HCT116 (cell line): ENCODE results near the gene SLC12A7.

Experiments used
- CEBPB ChIP-seq: IDR thresholded peaks from 2 replicates; pipeline ENCODE4 v1.6.1; 2012; ENCODE audit warnings: low read depth
- EZH2 ChIP-seq: fragments of 200-600 bp; sonication (generic); IDR thresholded peaks from 2 replicates; pipeline ENCODE4 v1.6.1; 2017; ENCODE audit warnings: antibody characterized with exemption, mixed run types
- JUND ChIP-seq: IDR thresholded peaks from 2 replicates; pipeline ENCODE4 v1.6.1; 2012
- POLR2A ChIP-seq: IDR thresholded peaks from 2 replicates; pipeline ENCODE4 v1.7.0; 2011; ENCODE audit warnings: borderline replicate concordance; ENCODE audit not compliant: insufficient read depth, insufficient read length; ENCODE audit errors: extremely low read depth
- POLR2AphosphoS5 ChIP-seq: IDR thresholded peaks from 2 replicates; pipeline ENCODE4 v1.6.1; 2011; ENCODE audit warnings: mild to moderate bottlenecking, low read depth, low read length, moderate library complexity
- RAD21 ChIP-seq: IDR thresholded peaks from 2 replicates; pipeline ENCODE4 v1.6.1; 2012; ENCODE audit warnings: low read depth, mild to moderate bottlenecking
- SIN3A ChIP-seq: IDR thresholded peaks from 2 replicates; pipeline ENCODE4 v1.6.1; 2012; ENCODE audit warnings: low read depth
- SP1 ChIP-seq: IDR thresholded peaks from 2 replicates; pipeline ENCODE4 v1.6.1; 2012; ENCODE audit warnings: low read depth
- ZFX ChIP-seq: fragments of 450-650 bp; IDR thresholded peaks from 2 replicates; pipeline ENCODE4 v1.6.1; 2017
- TF ChIP-seq, protein P1 (sequence below), 3 experiments: fragments of 200-600 bp in 1 of 3; sonication (generic) in 1 of 3; IDR thresholded peaks in 2 of 3; conservative IDR thresholded peaks in 1 of 3; 2 replicates each; pipeline ENCODE4 v1.5.1; 2012 to 2017; ENCODE audit warnings: low read depth in 2 of 3, low read length in 2 of 3, antibody characterized with exemption in 1 of 3, borderline replicate concordance in 1 of 3, control low read depth in 1 of 3, mild to moderate bottlenecking in 1 of 3, mixed read lengths in 1 of 3, mixed run types in 1 of 3, moderate library complexity in 1 of 3; ENCODE audit not compliant: insufficient read depth in 1 of 3
- TF ChIP-seq, protein P2 (sequence below): IDR thresholded peaks from 2 replicates; pipeline ENCODE4 v1.6.1; 2011; ENCODE audit warnings: mild to moderate bottlenecking, low read length, moderate library complexity; ENCODE audit not compliant: insufficient replicate concordance; ENCODE audit errors: extremely low read depth
- TF ChIP-seq, protein P3 (sequence below): IDR thresholded peaks from 2 replicates; pipeline ENCODE4 v1.6.1; 2012; ENCODE audit warnings: low read depth

DNA sequence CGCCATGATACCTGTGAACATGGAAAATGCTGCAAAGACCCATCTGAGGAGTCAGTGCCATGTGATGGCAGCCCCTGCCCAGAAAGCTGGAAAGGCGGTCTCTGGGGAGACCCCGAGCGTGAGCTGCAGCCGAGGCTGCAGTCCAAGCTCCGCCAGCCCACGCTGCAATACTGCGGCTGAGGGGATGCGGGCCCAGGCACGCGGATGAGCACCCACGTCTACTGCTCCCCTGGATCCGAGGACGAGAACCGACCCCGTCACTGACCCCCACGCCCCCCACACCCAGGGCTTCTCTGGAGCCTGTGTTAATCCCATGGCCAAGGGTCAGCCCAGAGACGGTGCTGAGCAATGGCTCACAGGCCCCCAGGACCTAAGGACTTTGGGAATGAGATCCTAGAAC, 32.4 kb downstream of the SLC12A7 start:
- TF ChIP-seq, protein P1, sequence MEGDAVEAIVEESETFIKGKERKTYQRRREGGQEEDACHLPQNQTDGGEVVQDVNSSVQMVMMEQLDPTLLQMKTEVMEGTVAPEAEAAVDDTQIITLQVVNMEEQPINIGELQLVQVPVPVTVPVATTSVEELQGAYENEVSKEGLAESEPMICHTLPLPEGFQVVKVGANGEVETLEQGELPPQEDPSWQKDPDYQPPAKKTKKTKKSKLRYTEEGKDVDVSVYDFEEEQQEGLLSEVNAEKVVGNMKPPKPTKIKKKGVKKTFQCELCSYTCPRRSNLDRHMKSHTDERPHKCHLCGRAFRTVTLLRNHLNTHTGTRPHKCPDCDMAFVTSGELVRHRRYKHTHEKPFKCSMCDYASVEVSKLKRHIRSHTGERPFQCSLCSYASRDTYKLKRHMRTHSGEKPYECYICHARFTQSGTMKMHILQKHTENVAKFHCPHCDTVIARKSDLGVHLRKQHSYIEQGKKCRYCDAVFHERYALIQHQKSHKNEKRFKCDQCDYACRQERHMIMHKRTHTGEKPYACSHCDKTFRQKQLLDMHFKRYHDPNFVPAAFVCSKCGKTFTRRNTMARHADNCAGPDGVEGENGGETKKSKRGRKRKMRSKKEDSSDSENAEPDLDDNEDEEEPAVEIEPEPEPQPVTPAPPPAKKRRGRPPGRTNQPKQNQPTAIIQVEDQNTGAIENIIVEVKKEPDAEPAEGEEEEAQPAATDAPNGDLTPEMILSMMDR (IDR thresholded peaks at IDR 0.05 in 2 of 3, conservative IDR thresholded peaks at IDR 0.05 in 1 of 3; ENCODE audit: borderline replicate concordance in 1 of 3, insufficient read depth in 1 of 3, low read depth in 2 of 3, low read length in 2 of 3), result no peak
- TF ChIP-seq RAD21, result no peak
- no peak for TF ChIP-seq EZH2
- no peak for TF ChIP-seq POLR2A
- TF ChIP-seq POLR2AphosphoS5, result no peak
- TF ChIP-seq SP1, result no peak
- TF ChIP-seq, protein P2, sequence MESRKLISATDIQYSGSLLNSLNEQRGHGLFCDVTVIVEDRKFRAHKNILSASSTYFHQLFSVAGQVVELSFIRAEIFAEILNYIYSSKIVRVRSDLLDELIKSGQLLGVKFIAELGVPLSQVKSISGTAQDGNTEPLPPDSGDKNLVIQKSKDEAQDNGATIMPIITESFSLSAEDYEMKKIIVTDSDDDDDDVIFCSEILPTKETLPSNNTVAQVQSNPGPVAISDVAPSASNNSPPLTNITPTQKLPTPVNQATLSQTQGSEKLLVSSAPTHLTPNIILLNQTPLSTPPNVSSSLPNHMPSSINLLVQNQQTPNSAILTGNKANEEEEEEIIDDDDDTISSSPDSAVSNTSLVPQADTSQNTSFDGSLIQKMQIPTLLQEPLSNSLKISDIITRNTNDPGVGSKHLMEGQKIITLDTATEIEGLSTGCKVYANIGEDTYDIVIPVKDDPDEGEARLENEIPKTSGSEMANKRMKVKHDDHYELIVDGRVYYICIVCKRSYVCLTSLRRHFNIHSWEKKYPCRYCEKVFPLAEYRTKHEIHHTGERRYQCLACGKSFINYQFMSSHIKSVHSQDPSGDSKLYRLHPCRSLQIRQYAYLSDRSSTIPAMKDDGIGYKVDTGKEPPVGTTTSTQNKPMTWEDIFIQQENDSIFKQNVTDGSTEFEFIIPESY, result no peak
- no peak for TF ChIP-seq ZFX
- TF ChIP-seq JUND, result no peak
- TF ChIP-seq CEBPB, result no peak
- TF ChIP-seq, protein P3, sequence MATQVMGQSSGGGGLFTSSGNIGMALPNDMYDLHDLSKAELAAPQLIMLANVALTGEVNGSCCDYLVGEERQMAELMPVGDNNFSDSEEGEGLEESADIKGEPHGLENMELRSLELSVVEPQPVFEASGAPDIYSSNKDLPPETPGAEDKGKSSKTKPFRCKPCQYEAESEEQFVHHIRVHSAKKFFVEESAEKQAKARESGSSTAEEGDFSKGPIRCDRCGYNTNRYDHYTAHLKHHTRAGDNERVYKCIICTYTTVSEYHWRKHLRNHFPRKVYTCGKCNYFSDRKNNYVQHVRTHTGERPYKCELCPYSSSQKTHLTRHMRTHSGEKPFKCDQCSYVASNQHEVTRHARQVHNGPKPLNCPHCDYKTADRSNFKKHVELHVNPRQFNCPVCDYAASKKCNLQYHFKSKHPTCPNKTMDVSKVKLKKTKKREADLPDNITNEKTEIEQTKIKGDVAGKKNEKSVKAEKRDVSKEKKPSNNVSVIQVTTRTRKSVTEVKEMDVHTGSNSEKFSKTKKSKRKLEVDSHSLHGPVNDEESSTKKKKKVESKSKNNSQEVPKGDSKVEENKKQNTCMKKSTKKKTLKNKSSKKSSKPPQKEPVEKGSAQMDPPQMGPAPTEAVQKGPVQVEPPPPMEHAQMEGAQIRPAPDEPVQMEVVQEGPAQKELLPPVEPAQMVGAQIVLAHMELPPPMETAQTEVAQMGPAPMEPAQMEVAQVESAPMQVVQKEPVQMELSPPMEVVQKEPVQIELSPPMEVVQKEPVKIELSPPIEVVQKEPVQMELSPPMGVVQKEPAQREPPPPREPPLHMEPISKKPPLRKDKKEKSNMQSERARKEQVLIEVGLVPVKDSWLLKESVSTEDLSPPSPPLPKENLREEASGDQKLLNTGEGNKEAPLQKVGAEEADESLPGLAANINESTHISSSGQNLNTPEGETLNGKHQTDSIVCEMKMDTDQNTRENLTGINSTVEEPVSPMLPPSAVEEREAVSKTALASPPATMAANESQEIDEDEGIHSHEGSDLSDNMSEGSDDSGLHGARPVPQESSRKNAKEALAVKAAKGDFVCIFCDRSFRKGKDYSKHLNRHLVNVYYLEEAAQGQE, result no peak
- TF ChIP-seq SIN3A, result no peak
